PFSK-1 (cell line): ENCODE data around the gene HOXD11.

Experiments used
- POLR2AphosphoS5 ChIP-seq: IDR thresholded peaks from 2 replicates; pipeline ENCODE4 v1.6.1; 2012; ENCODE audit warnings: low read depth, mild to moderate bottlenecking, control low read depth, low read length, moderate library complexity
- SIN3A ChIP-seq: IDR thresholded peaks from 2 replicates; pipeline ENCODE4 v1.6.1; 2012; ENCODE audit warnings: mild to moderate bottlenecking, low read length, moderate library complexity, borderline replicate concordance; ENCODE audit not compliant: insufficient read depth

GRCh38 chr2:176085120-176085788 lies 21.8 kb upstream of the HOXD11 start:
- TF ChIP-seq POLR2AphosphoS5: no peak
- TF ChIP-seq SIN3A: no peak
